PC-9 (cell line): ENCODE results near the gene MYOZ2.

Experiments used
- EZH2 ChIP-seq: fragments of 200-600 bp; sonication (generic); IDR thresholded peaks from 2 replicates; pipeline ENCODE4 v1.8.0; 2017; ENCODE audit warnings: antibody characterized with exemption, low read depth
- TF ChIP-seq, protein P1 (sequence below): fragments of 200-600 bp; sonication (generic); conservative IDR thresholded peaks from 2 replicates; pipeline ENCODE4 v1.6.1; 2017; ENCODE audit warnings: mixed run types, antibody characterized with exemption, mild to moderate bottlenecking, moderate library complexity

DNA sequence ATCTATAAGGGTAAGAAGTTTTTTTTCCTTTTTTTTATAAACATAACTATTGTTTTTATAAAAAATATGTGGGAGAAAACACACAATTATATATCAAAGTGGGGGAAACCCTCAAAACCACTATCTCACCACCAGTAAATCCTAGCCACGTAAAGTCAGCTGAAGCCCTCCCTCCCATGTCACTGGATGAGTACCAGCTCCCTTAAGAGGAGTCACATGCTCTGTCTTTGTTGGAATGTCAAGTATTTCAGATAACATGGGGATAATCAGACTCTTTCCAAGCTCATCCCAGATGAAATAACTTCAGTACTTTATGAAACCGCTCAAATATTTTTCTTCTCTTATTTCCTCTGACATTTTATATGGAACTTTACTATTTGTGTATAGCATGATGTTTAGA, 2.4 kb downstream of the MYOZ2 start:
- TF ChIP-seq, protein P1, sequence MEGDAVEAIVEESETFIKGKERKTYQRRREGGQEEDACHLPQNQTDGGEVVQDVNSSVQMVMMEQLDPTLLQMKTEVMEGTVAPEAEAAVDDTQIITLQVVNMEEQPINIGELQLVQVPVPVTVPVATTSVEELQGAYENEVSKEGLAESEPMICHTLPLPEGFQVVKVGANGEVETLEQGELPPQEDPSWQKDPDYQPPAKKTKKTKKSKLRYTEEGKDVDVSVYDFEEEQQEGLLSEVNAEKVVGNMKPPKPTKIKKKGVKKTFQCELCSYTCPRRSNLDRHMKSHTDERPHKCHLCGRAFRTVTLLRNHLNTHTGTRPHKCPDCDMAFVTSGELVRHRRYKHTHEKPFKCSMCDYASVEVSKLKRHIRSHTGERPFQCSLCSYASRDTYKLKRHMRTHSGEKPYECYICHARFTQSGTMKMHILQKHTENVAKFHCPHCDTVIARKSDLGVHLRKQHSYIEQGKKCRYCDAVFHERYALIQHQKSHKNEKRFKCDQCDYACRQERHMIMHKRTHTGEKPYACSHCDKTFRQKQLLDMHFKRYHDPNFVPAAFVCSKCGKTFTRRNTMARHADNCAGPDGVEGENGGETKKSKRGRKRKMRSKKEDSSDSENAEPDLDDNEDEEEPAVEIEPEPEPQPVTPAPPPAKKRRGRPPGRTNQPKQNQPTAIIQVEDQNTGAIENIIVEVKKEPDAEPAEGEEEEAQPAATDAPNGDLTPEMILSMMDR: no peak
- no peak for TF ChIP-seq EZH2
